ENCODE measurements around the gene PPP2R5E.
"Not testable (repeated sequence)": the region's sequence is repeated elsewhere in the genome, so short reads cannot be mapped to it uniquely, and the experiment has no call there.

The PPP2R5E gene

DNA sequence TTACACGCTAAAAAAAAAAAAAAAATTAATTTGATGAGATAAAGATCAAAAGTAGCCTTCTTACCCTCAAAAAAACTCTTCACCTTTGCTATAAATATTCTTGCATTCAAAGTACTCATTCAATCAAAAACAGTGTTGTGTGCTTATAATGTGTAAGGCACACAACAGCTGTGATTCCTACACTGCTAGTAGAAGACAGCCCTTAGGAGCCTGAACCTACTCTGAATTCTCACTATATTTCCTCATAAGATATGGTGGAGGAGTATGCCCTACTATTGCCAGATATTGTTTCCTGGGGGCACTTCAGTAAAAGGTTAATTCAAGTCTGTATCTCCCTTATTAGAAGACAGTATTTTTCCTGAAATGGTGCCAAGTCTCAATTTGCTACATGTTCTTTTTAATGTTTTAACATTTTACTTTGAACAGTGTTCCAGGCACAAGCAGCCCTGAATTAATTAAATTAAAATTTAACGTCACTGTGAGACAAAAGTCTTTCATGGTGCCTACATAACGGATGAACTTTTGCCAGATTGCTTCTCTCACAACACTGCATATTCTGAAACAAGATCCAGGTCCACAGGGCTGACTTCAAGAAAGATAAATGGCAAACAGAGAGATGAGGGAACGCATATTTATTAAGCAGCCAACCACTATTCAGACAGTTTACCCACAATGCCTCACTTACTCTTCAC, 19.3 kb downstream of the PPP2R5E start:
- TF ChIP-seq, protein P1, sequence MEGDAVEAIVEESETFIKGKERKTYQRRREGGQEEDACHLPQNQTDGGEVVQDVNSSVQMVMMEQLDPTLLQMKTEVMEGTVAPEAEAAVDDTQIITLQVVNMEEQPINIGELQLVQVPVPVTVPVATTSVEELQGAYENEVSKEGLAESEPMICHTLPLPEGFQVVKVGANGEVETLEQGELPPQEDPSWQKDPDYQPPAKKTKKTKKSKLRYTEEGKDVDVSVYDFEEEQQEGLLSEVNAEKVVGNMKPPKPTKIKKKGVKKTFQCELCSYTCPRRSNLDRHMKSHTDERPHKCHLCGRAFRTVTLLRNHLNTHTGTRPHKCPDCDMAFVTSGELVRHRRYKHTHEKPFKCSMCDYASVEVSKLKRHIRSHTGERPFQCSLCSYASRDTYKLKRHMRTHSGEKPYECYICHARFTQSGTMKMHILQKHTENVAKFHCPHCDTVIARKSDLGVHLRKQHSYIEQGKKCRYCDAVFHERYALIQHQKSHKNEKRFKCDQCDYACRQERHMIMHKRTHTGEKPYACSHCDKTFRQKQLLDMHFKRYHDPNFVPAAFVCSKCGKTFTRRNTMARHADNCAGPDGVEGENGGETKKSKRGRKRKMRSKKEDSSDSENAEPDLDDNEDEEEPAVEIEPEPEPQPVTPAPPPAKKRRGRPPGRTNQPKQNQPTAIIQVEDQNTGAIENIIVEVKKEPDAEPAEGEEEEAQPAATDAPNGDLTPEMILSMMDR (IDR thresholded peaks at IDR 0.05; ENCODE audit: low read depth, low read length, missing control alignments), result no peak
- DNase-seq (ENCODE audit: extremely low read depth, low read depth), result no peak
- no peak overlapping the region for H3K4me3 ChIP-seq (replicated peaks; ENCODE audit: low read depth, low read length)

DNA sequence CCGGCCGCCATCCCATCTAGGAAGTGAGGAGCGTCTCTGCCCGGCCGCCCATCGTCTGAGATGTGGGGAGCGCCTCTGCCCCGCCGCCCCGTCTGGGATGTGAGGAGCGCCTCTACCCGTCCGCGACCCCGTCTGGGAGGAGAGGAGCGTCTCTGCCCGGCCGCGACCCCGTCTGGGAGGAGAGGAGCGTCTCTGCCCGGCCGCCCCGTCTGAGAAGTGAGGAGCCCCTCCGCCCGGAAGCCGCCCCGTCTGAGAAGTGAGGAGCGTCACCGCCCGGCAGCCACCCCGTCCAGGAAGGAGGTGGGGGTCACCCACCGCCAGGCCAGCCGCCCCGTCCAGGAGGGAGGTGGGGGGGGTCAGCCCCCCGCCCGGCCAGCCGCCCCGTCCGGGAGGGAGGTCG, 20.7 kb downstream of the PPP2R5E start:
- DNase-seq (ENCODE audit: extremely low read depth, low read depth); H3K4me3 ChIP-seq (replicated peaks; ENCODE audit: low read depth, low read length): not testable (repeated sequence)

GRCh38 chr14:63517354-63517753, 25.8 kb downstream of the PPP2R5E start:
- no peak overlapping the region for H3K4me3 ChIP-seq (replicated peaks; ENCODE audit: low read depth, low read length)
- TF ChIP-seq, protein P1 (IDR thresholded peaks at IDR 0.05; ENCODE audit: low read depth, low read length, missing control alignments), result no peak
- DNase-seq (ENCODE audit: extremely low read depth, low read depth), result no peak

DNA sequence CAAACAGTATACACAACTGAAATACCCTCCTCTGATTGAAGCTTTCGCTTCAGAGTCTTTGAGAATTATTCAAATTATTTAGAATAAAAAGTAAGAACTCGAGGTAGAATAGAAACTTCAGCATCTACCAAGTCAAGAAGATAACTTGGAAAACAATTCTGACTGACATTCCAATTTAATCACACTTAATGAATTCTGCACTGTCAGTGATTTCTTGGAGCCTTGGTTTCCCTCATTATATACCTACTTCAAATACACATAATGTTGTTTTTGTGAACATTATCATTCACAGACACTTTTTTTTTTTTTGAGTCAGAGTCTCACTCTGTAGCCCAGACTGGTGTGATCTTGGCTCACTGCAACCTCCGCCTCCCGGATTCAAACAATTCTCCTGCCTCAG, 27.9 kb downstream of the PPP2R5E start:
- DNase-seq (ENCODE audit: extremely low read depth, low read depth), result no peak
- H3K4me3 ChIP-seq (replicated peaks; ENCODE audit: low read depth, low read length), result no peak overlapping the region
- TF ChIP-seq, protein P1 (IDR thresholded peaks at IDR 0.05; ENCODE audit: low read depth, low read length, missing control alignments), result no peak

GRCh38 chr14:63513756-63514155, 29.4 kb downstream of the PPP2R5E start:
- TF ChIP-seq, protein P1 (IDR thresholded peaks at IDR 0.05; ENCODE audit: low read depth, low read length, missing control alignments), result no peak
- H3K4me3 ChIP-seq (replicated peaks; ENCODE audit: low read depth, low read length), result no peak overlapping the region
- DNase-seq (ENCODE audit: extremely low read depth, low read depth), result no peak

DNA sequence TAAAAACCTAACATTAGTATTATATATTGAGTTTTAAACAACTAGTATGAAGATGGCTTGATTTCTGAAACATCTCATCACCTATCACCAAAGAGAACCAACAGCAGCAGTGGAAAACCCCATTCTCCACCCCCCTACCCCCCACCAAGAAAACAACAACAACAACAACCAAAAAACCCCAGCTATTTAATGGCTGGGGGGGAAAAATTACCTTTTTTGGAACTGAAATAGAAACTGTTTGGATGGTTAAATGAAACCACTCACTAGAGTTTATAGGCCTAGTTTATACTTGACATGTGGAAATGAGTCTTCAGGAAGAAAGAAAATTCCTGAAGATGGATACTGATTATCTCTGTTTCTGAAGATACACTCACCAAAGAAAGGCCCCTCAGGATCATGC, 30.3 kb downstream of the PPP2R5E start:
- TF ChIP-seq, protein P1 (IDR thresholded peaks at IDR 0.05; ENCODE audit: low read depth, low read length, missing control alignments), result no peak
- no peak for DNase-seq (ENCODE audit: extremely low read depth, low read depth)
- no peak overlapping the region for H3K4me3 ChIP-seq (replicated peaks; ENCODE audit: low read depth, low read length)

DNA sequence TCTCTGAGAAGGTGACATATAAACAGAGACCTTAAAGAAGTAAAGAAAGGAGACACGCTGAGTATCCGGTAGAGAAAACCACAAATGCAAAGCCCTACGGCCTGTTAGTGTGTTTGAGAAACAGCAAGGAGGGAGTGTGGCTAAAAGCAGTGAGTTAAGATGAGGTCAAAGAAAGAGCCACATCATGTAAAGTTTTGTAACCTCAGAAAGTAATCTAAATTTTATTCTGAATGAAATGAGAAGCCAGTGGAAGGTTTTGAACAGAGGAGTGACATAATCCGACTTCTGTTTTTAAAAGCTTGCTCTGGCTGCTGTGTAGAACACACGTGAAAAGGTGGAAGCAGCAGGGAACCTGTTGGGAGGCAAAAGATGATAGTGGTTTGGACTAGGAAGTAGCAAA, 32.6 kb downstream of the PPP2R5E start:
- DNase-seq (ENCODE audit: extremely low read depth, low read depth), result no peak
- no peak overlapping the region for H3K4me3 ChIP-seq (replicated peaks; ENCODE audit: low read depth, low read length)
- TF ChIP-seq, protein P1 (IDR thresholded peaks at IDR 0.05; ENCODE audit: low read depth, low read length, missing control alignments), result no peak

Data from HFF-Myc (cell line).